H9 (cell line): ENCODE measurements around the gene UNC119. TPM values are rescaled to one million over a fixed set of nuclear protein-coding genes. Genes with fewer than 3 reads are reported as not detected.

Experiments
- DNase-seq: peaks from one replicate; pipeline ENCODE4 v3.0.0-alpha.2; 2017
- H2AFZ ChIP-seq: one replicate; pipeline ENCODE4 v1.6.1; 2013; ENCODE audit warnings: mild to moderate bottlenecking, low read length, control low read depth, moderate library complexity
- H2AK5ac ChIP-seq: 2 replicates; pipeline ENCODE4 v1.6.1; 2013; ENCODE audit warnings: low read length, control low read depth, mixed read lengths; ENCODE audit not compliant: insufficient read length
- H2BK120ac ChIP-seq: one replicate; pipeline ENCODE4 v1.6.1; 2013; ENCODE audit warnings: low read depth, mild to moderate bottlenecking, low read length, control low read depth, inconsistent platforms; ENCODE audit not compliant: poor library complexity, severe bottlenecking
- H2BK12ac ChIP-seq: 2 replicates; pipeline ENCODE4 v1.6.1; 2013; ENCODE audit warnings: low read length, control low read depth, mixed read lengths, low read depth; ENCODE audit not compliant: insufficient read length
- H2BK15ac ChIP-seq: 2 replicates; pipeline ENCODE4 v1.6.1; 2013; ENCODE audit warnings: low read depth, low read length, control low read depth
- H2BK20ac ChIP-seq: one replicate; pipeline ENCODE4 v1.6.1; 2013; ENCODE audit warnings: low read depth, mild to moderate bottlenecking, low read length, control low read depth, inconsistent platforms; ENCODE audit not compliant: poor library complexity, severe bottlenecking
- H2BK5ac ChIP-seq: 2 replicates; pipeline ENCODE4 v1.6.1; 2013; ENCODE audit warnings: low read length, control low read depth, mixed read lengths; ENCODE audit not compliant: insufficient read length
- H3K14ac ChIP-seq: 2 replicates; pipeline ENCODE4 v1.6.1; 2013; ENCODE audit warnings: low read length, control low read depth; ENCODE audit not compliant: insufficient read depth
- H3K18ac ChIP-seq: 2 replicates; pipeline ENCODE4 v1.6.1; 2013; ENCODE audit warnings: low read depth, mild to moderate bottlenecking, mixed read lengths, low read length, control low read depth; ENCODE audit not compliant: insufficient read length
- H3K23ac ChIP-seq: 2 replicates; pipeline ENCODE4 v1.6.1; 2013; ENCODE audit warnings: low read length, control low read depth, mixed read lengths, low read depth; ENCODE audit not compliant: insufficient read length
- H3K23me2 ChIP-seq: 2 replicates; pipeline ENCODE4 v1.6.1; 2013; ENCODE audit warnings: low read depth, mild to moderate bottlenecking, mixed read lengths, low read length, control low read depth; ENCODE audit not compliant: insufficient read length, poor library complexity, severe bottlenecking
- H3K27ac ChIP-seq: 2 replicates; pipeline ENCODE4 v1.5.1; 2013; ENCODE audit warnings: low read length, control low read depth, mixed read lengths, low read depth; ENCODE audit not compliant: insufficient read length
- H3K27me3 ChIP-seq: 2 replicates; pipeline ENCODE4 v1.6.1; 2013; ENCODE audit warnings: low read length, control low read depth, inconsistent platforms; ENCODE audit not compliant: insufficient read depth
- H3K4ac ChIP-seq: 2 replicates; pipeline ENCODE4 v1.6.1; 2013; ENCODE audit warnings: low read depth, mild to moderate bottlenecking, control low read depth, inconsistent platforms, low read length, moderate library complexity
- H3K4me1 ChIP-seq: 2 replicates; pipeline ENCODE4 v1.6.1; 2013; ENCODE audit warnings: low read length, control low read depth, inconsistent platforms; ENCODE audit not compliant: insufficient read depth
- H3K4me2 ChIP-seq: 2 replicates; pipeline ENCODE4 v1.6.1; 2013; ENCODE audit warnings: low read length, control low read depth, mixed read lengths; ENCODE audit not compliant: insufficient read length, insufficient read depth
- H3K56ac ChIP-seq: 2 replicates; pipeline ENCODE4 v1.6.1; 2013; ENCODE audit warnings: low read depth, mild to moderate bottlenecking, mixed read lengths, low read length, control low read depth; ENCODE audit not compliant: insufficient read length
- H3K79me1 ChIP-seq: 2 replicates; pipeline ENCODE4 v1.6.1; 2013; ENCODE audit warnings: low read depth, mild to moderate bottlenecking, moderate library complexity, low read length, control low read depth, inconsistent platforms; ENCODE audit not compliant: insufficient read depth, poor library complexity, severe bottlenecking
- H3K79me2 ChIP-seq: 2 replicates; pipeline ENCODE4 v1.6.1; 2013; ENCODE audit warnings: low read length, control low read depth, inconsistent platforms; ENCODE audit not compliant: insufficient read depth
- H3K9ac ChIP-seq: 2 replicates; pipeline ENCODE4 v1.6.1; 2013; ENCODE audit warnings: low read length, control low read depth, mixed read lengths; ENCODE audit not compliant: insufficient read length; ENCODE audit errors: extremely low read depth
- H3K9me3 ChIP-seq: one replicate; pipeline ENCODE4 v1.6.1; 2013; ENCODE audit warnings: low read depth, low read length, inconsistent platforms; ENCODE audit not compliant: control insufficient read depth
- H3T11ph ChIP-seq: one replicate; pipeline ENCODE4 v1.6.1; 2013; ENCODE audit warnings: mild to moderate bottlenecking, low read length, control low read depth, inconsistent platforms
- H4K20me1 ChIP-seq: one replicate; pipeline ENCODE4 v1.6.1; 2013; ENCODE audit not compliant: control insufficient read depth, insufficient read length, insufficient read depth
- H4K5ac ChIP-seq: 2 replicates; pipeline ENCODE4 v1.6.1; 2013; ENCODE audit warnings: low read depth, mild to moderate bottlenecking, mixed read lengths, low read length, control low read depth; ENCODE audit not compliant: insufficient read length
- H4K8ac ChIP-seq: replicated peaks from 2 replicates; pipeline ENCODE4 v1.6.1; 2013; ENCODE audit warnings: low read length, control low read depth, mixed read lengths, low read depth; ENCODE audit not compliant: insufficient read length
- H4K91ac ChIP-seq: 2 replicates; pipeline ENCODE4 v1.6.1; 2013; ENCODE audit warnings: low read depth, mild to moderate bottlenecking, moderate library complexity, mixed read lengths, low read length, control low read depth; ENCODE audit not compliant: insufficient read length
- H3K27ac Mint-ChIP-seq, 3 experiments: 2 replicates in 2 of 3; 3 replicates in 1 of 3; pipeline ENCODE4 v1.8.0; 2020 to 2021; ENCODE audit warnings: mixed read lengths in 3 of 3, mild to moderate bottlenecking in 1 of 3, moderate library complexity in 1 of 3
- H3K27me3 Mint-ChIP-seq: 2 replicates; pipeline ENCODE4 v1.8.0; 2021; ENCODE audit warnings: low read depth, mild to moderate bottlenecking, moderate library complexity, mixed read lengths
- H3K36me3 Mint-ChIP-seq, 3 experiments: 2 replicates in 2 of 3; 3 replicates in 1 of 3; pipeline ENCODE4 v1.8.0; 2020 to 2021; ENCODE audit warnings: low read depth in 3 of 3, mixed read lengths in 3 of 3; ENCODE audit not compliant: insufficient read depth in 1 of 3
- H3K4me1 Mint-ChIP-seq, 2 experiments: 2 replicates each; pipeline ENCODE4 v1.8.0; 2020; ENCODE audit warnings: mixed read lengths in 2 of 2
- H3K4me3 Mint-ChIP-seq, 2 experiments: 2 replicates in 1 of 2; 3 replicates in 1 of 2; pipeline ENCODE4 v1.8.0; 2020 to 2021; ENCODE audit warnings: mild to moderate bottlenecking in 2 of 2, mixed read lengths in 2 of 2, moderate library complexity in 1 of 2
- H3K9me3 Mint-ChIP-seq, 2 experiments: 2 replicates in 1 of 2; 3 replicates in 1 of 2; pipeline ENCODE4 v1.8.0; 2020; ENCODE audit warnings: mild to moderate bottlenecking in 2 of 2, mixed read lengths in 2 of 2, moderate library complexity in 1 of 2
- CTCF ChIP-seq: fragments of 200-600 bp; sonication (generic); conservative IDR thresholded peaks from 3 replicates; pipeline ENCODE4 v1.8.0; 2021; ENCODE audit warnings: antibody characterized with exemption, mild to moderate bottlenecking
- WGBS: extraction: QIAGEN DNeasy Blood & Tissue Kit; methylation state at CpG from one replicate; pipeline ENCODE4 v1.1.7; 2013; ENCODE audit warnings: missing lambda C conversion rate, low lambda C conversion rate, mixed read lengths; ENCODE audit not compliant: insufficient read length; ENCODE audit errors: extremely low coverage; 5-methylcytosine and 5-hydroxymethylcytosine counted together
- total RNA-seq: library from RNA; stranded (reverse); gene quantifications from 2 replicates; pipeline ENCODE4 v1.2.1, GENCODE V29; 2021

Gene UNC119
- total RNA-seq, 1 experiment from 2014 or later = 36.9 TPM

- H3K9me3 ChIP-seq = no peaks in the 10 kb centered on the region
- H3K18ac ChIP-seq = no peak overlapping the region
- H3K4me1 ChIP-seq = no peaks in the 10 kb centered on the region
- no peak overlapping the region for H3K56ac ChIP-seq
- Mint-ChIP-seq H3K4me1 (peaks cover 16 to 17% of the 10 kb centered on the region in 2 experiments), H3K36me3 (peaks cover 6 to 23% (median 22%) of the 10 kb centered on the region in 3 experiments; a peak in 6 of 7 replicates), H3K9me3 (no peaks in the 10 kb centered on the region; a peak in 1 of 5 replicates), H3K27ac (peak overlapping the region; percentile 98 to 99 (median 99)), H3K4me3 (peak overlapping the region; percentile 94 to 97), H3K27me3 (no peaks in the 10 kb centered on the region)
- no peak overlapping the region for H3K23ac ChIP-seq
- no peak overlapping the region for H2BK20ac ChIP-seq
- no peak overlapping the region for H3K27ac ChIP-seq
- no peak for DNase-seq
- H4K8ac ChIP-seq = no peak overlapping the region
- no peaks in the 10 kb centered on the region; the same call in 1 of the 2 replicates for H3K79me2 ChIP-seq
- H3K14ac ChIP-seq = peak overlapping the region; percentile 79
- TF ChIP-seq CTCF = no peak
- no peak overlapping the region for H2BK15ac ChIP-seq
- H3K79me1 ChIP-seq = no peaks in the 10 kb centered on the region
- no peaks in the 10 kb centered on the region for H3K27me3 ChIP-seq
- H4K91ac ChIP-seq = no peak overlapping the region
- H3K9ac ChIP-seq = peak overlapping the region; percentile 84
- peak overlapping the region; percentile 74 for H3K4me2 ChIP-seq
- peaks cover 12% of the 10 kb centered on the region for H3K23me2 ChIP-seq
- no peak overlapping the region for H2BK12ac ChIP-seq
- H2AK5ac ChIP-seq = no peak overlapping the region
- no CpG with 5 or more reads among the region's 17 CpGs for WGBS
- H2BK5ac ChIP-seq = no peak overlapping the region
- no peak overlapping the region for H3T11ph ChIP-seq
- no peak overlapping the region for H4K5ac ChIP-seq
- no peaks in the 10 kb centered on the region for H4K20me1 ChIP-seq
- H3K4ac ChIP-seq = no peak overlapping the region
- no peak overlapping the region for H2BK120ac ChIP-seq
- H2AFZ ChIP-seq = no peak overlapping the region
Measured at GRCh38 chr17:28598389-28598788, 46.0 kb upstream of the UNC119 start.
